ENCODE data around the gene CCDC149.

DNA sequence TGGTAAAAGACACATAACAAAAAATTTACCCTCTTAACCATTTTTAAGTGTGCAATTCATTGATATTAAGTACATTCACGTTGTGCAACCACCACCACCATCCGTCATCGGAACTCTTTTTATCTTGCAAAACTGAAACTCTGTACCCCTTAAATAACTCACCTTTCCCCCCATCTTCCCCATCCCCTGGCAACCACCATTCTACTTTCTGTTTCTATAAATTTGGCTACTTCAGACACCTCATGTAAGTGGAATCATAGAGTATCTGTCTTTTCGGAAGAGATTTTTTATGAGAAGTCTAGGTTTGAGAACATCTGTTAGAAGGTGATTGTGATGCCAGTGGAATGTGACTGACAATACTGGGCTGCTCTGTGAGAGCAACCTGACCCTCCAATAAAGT is 39.8 kb upstream of the CCDC149 start:
- TF ChIP-seq, protein P1, sequence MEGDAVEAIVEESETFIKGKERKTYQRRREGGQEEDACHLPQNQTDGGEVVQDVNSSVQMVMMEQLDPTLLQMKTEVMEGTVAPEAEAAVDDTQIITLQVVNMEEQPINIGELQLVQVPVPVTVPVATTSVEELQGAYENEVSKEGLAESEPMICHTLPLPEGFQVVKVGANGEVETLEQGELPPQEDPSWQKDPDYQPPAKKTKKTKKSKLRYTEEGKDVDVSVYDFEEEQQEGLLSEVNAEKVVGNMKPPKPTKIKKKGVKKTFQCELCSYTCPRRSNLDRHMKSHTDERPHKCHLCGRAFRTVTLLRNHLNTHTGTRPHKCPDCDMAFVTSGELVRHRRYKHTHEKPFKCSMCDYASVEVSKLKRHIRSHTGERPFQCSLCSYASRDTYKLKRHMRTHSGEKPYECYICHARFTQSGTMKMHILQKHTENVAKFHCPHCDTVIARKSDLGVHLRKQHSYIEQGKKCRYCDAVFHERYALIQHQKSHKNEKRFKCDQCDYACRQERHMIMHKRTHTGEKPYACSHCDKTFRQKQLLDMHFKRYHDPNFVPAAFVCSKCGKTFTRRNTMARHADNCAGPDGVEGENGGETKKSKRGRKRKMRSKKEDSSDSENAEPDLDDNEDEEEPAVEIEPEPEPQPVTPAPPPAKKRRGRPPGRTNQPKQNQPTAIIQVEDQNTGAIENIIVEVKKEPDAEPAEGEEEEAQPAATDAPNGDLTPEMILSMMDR (IDR thresholded peaks at IDR 0.05; ENCODE audit: borderline replicate concordance, extremely low read depth, low read length, poor library complexity, severe bottlenecking) = no peak
- no peak for TF ChIP-seq EZH2 (IDR thresholded peaks at IDR 0.05; ENCODE audit: borderline replicate concordance, low read depth, low read length, severe bottlenecking)

Measured in DND-41 (cell line).